Measurements from ENCODE around the gene ZNF423. TPM values are rescaled to one million over a fixed set of nuclear protein-coding genes. Genes with fewer than 3 reads are reported as not detected.

ZNF423 gene
- total RNA-seq, 1 donor: 11.6 TPM

DNA sequence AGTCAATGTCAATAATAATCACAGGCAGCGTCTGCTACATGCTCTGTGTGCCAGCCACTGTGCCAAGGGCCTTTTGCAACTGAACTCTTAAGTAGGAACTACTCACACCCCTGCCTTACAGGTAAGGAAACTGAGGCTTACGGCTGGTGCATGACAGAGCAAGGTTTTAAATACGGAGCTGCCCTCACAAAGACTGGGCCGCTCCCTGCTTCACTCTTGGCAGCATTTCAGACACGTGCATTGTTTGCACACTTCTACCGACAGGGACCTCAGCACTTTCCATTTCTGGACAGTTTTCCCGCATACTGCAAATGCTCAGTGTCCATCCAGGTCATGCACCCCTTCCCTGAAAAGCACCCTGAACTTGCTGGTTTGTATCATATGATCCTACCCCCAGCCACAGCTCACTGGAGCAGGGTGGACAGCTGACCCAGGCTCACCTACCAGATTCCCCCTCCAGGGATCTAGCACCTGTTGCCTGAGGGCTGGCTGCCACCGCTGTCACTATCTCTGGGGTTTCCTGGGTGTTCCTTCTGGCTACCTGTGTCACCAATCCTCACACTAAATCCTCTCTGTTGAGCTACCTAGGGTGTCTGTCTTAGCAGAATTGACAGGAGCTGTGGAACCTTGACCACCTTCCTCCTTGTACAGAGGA lies 339.4 kb downstream of the ZNF423 start:
- Histone ChIP-seq H3K4me3 (ENCODE audit: insufficient read depth, low read length) (no peak overlapping the region), H3K9me3 (ENCODE audit: low read depth, low read length) (no peaks in the 10 kb centered on the region), H3K36me3 (ENCODE audit: insufficient read depth, low read length) (no peaks in the 10 kb centered on the region), H3K27ac (ENCODE audit: low read depth, low read length) (no peak overlapping the region), H3K79me2 (ENCODE audit: insufficient read depth, low read length) (no peaks in the 10 kb centered on the region), H2AFZ (ENCODE audit: low read length) (no peak overlapping the region), H4K20me1 (ENCODE audit: insufficient read depth, low read length) (no peaks in the 10 kb centered on the region), H3K4me1 (ENCODE audit: insufficient read depth, low read length) (no peaks in the 10 kb centered on the region), H3K27me3 (ENCODE audit: insufficient read depth, low read length) (no peaks in the 10 kb centered on the region), H3K4me2 (ENCODE audit: insufficient read depth, low read length) (no peak overlapping the region)
- TF ChIP-seq, protein P1, sequence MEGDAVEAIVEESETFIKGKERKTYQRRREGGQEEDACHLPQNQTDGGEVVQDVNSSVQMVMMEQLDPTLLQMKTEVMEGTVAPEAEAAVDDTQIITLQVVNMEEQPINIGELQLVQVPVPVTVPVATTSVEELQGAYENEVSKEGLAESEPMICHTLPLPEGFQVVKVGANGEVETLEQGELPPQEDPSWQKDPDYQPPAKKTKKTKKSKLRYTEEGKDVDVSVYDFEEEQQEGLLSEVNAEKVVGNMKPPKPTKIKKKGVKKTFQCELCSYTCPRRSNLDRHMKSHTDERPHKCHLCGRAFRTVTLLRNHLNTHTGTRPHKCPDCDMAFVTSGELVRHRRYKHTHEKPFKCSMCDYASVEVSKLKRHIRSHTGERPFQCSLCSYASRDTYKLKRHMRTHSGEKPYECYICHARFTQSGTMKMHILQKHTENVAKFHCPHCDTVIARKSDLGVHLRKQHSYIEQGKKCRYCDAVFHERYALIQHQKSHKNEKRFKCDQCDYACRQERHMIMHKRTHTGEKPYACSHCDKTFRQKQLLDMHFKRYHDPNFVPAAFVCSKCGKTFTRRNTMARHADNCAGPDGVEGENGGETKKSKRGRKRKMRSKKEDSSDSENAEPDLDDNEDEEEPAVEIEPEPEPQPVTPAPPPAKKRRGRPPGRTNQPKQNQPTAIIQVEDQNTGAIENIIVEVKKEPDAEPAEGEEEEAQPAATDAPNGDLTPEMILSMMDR (IDR thresholded peaks at IDR 0.05; ENCODE audit: extremely low read depth, low read depth, low read length): no peak
- peak; percentile 65 for DNase-seq (ENCODE audit: insufficient read length, low spot score, missing footprints)

DNA sequence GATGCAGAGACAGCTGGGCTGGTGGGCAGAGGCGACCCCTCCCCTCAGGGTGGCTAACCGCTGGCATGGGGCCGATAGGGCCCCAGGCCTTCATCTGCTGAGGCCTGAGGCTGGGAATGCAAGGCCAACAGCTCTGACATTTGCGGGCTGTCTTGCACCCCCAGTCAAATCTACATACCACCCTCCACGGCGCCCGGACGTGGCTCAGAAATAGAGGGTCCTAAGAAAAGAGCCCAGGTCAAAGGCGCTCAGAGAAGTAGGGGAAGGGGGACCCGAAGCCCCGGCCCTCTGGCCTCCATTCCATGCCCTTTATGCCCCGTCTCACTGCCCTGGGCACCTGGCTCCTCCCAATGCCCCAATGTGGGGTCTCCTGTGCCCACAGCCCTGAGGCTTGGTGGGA lies 340.1 kb downstream of the ZNF423 start:
- DNase-seq (ENCODE audit: insufficient read length, low spot score, missing footprints): peak; percentile 54

DNA sequence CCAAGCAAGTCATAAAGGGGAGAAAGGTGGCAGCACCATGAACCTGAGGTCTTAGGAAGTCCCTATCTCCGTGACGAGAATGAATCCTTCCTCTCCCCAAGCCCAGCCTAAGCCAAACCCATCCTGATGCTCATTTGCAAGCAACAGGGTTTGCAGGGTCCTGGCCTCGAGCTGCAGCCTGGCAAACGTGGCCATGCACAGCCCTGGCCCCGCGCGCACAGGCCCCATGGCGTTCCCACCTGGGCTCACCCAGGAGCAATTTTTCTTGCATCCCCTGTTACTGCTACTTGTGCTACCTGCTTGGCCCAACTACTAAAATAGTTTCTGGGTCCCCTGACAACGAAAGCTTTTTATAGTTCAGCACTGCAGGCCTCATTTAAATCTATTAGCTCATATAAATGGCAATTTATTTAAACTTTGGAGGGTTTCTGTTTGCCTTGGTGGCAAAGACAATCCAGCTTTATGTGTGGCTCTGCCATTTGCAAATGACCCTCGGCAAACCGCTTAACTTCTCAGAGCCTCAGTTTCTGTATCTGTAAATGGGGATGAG lies 340.8 kb downstream of the ZNF423 start:
- no peaks in the 10 kb centered on the region for H4K20me1 ChIP-seq (ENCODE audit: insufficient read depth, low read length)
- DNase-seq (ENCODE audit: insufficient read length, low spot score, missing footprints): peak; percentile 78
- no peaks in the 10 kb centered on the region for H3K27me3 ChIP-seq (ENCODE audit: insufficient read depth, low read length)
- H3K9me3 ChIP-seq (ENCODE audit: low read depth, low read length): no peaks in the 10 kb centered on the region
- no peak overlapping the region for H3K4me2 ChIP-seq (ENCODE audit: insufficient read depth, low read length)
- H3K4me1 ChIP-seq (ENCODE audit: insufficient read depth, low read length): no peaks in the 10 kb centered on the region
- H3K4me3 ChIP-seq (ENCODE audit: insufficient read depth, low read length): no peak overlapping the region
- H3K36me3 ChIP-seq (ENCODE audit: insufficient read depth, low read length): no peaks in the 10 kb centered on the region
- H2AFZ ChIP-seq (ENCODE audit: low read length): no peak overlapping the region
- no peak overlapping the region for H3K27ac ChIP-seq (ENCODE audit: low read depth, low read length)
- TF ChIP-seq, protein P1 (IDR thresholded peaks at IDR 0.05; ENCODE audit: extremely low read depth, low read depth, low read length): no peak
- no peaks in the 10 kb centered on the region for H3K79me2 ChIP-seq (ENCODE audit: insufficient read depth, low read length)

More for the DNA sequence above, 340.1 kb downstream of the ZNF423 start:
- H3K27ac ChIP-seq (ENCODE audit: low read depth, low read length): no peak overlapping the region
- no peaks in the 10 kb centered on the region for H3K36me3 ChIP-seq (ENCODE audit: insufficient read depth, low read length)
- H2AFZ ChIP-seq (ENCODE audit: low read length): no peak overlapping the region
- no peak overlapping the region for H3K4me3 ChIP-seq (ENCODE audit: insufficient read depth, low read length)
- H3K79me2 ChIP-seq (ENCODE audit: insufficient read depth, low read length): no peaks in the 10 kb centered on the region
- H3K4me2 ChIP-seq (ENCODE audit: insufficient read depth, low read length): no peak overlapping the region
- H3K9me3 ChIP-seq (ENCODE audit: low read depth, low read length): no peaks in the 10 kb centered on the region
- no peaks in the 10 kb centered on the region for H3K4me1 ChIP-seq (ENCODE audit: insufficient read depth, low read length)
- no peaks in the 10 kb centered on the region for H4K20me1 ChIP-seq (ENCODE audit: insufficient read depth, low read length)
- TF ChIP-seq, protein P1 (IDR thresholded peaks at IDR 0.05; ENCODE audit: extremely low read depth, low read depth, low read length): no peak
- H3K27me3 ChIP-seq (ENCODE audit: insufficient read depth, low read length): no peaks in the 10 kb centered on the region

DNA sequence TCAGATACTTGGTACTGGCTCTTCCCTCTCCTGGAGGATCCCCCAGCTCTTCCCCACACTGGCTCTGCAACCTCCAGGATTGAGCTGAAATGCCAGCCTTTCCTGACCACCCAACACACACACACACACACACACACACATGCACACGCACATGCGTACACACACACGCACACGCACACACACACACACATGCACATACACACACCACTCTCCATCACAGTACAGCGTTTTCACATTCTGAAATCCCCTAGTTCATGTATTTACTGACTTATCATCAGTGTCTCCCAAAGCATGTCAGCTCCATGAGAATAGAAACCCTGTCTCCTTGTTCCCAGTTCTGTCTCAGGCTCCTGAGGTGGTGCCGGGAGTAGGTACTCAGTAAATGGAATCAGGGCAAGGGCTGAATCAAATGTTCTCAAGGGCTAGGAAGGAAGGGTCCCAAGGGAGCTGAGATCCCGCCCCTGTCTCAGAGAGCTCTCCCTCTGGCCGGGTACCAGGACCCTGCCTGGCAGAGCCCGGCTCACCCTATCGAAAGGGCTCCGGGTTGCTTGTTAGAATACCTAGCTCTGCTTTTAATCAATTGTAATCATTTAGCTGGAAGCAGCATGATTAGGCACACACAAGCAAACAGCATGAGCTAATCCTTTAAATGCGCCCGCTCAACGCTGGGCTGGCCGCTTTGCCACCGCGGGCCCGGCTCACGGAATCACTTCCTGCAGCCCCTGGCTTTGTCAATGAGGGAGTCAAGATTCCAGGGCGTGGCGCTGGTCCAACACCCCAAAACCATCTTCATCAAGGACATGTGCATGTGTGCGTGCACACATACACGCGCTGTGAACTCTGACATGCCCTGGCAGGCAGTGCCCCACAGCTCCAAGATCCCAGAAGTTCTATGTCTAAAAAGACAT lies 341.6 kb downstream of the ZNF423 start:
- H3K4me3 ChIP-seq (ENCODE audit: insufficient read depth, low read length): no peak overlapping the region
- H2AFZ ChIP-seq (ENCODE audit: low read length): no peak overlapping the region
- H3K9me3 ChIP-seq (ENCODE audit: low read depth, low read length): no peaks in the 10 kb centered on the region
- H4K20me1 ChIP-seq (ENCODE audit: insufficient read depth, low read length): no peaks in the 10 kb centered on the region
- no peaks in the 10 kb centered on the region for H3K79me2 ChIP-seq (ENCODE audit: insufficient read depth, low read length)
- H3K27me3 ChIP-seq (ENCODE audit: insufficient read depth, low read length): no peaks in the 10 kb centered on the region
- no peak overlapping the region for H3K27ac ChIP-seq (ENCODE audit: low read depth, low read length)
- no peak overlapping the region for H3K4me2 ChIP-seq (ENCODE audit: insufficient read depth, low read length)
- TF ChIP-seq, protein P1 (IDR thresholded peaks at IDR 0.05; ENCODE audit: extremely low read depth, low read depth, low read length): no peak
- H3K4me1 ChIP-seq (ENCODE audit: insufficient read depth, low read length): no peaks in the 10 kb centered on the region
- no peaks in the 10 kb centered on the region for H3K36me3 ChIP-seq (ENCODE audit: insufficient read depth, low read length)
- DNase-seq (ENCODE audit: insufficient read length, low spot score, missing footprints): peak; percentile 38
